Mucosa of descending colon (tissue), 3 donors: ENCODE data around the gene PTPN9. TPM values are rescaled to one million over a fixed set of nuclear protein-coding genes. Genes with fewer than 3 reads are reported as not detected.
A peak's percentile ranks its signal among the peaks of the same experiment; 100 is the strongest.
"Not testable (repeated sequence)": the region's sequence is repeated elsewhere in the genome, so short reads cannot be mapped to it uniquely, and the experiment has no call there.

Experiments used
- ATAC-seq: fragments of 200-7000 bp; cut with Tn5 transposase; one replicate; pipeline ENCODE4 v1.9.1; 2020; ENCODE audit warnings: mild to moderate bottlenecking, moderate library complexity
- DNase-seq, 3 donors: peaks; one replicate each; pipeline ENCODE4 v3.0.0-alpha.2; 2020
- H3K36me3 ChIP-seq: fragments of 200-600 bp; one replicate; pipeline ENCODE4 v1.8.0; 2021; ENCODE audit warnings: low read depth, mild to moderate bottlenecking
- H3K4me1 ChIP-seq: fragments of 200-600 bp; one replicate; pipeline ENCODE4 v1.8.0; 2021; ENCODE audit warnings: low read depth, mild to moderate bottlenecking
- H3K4me3 ChIP-seq: fragments of 200-600 bp; one replicate; pipeline ENCODE4 v1.8.0; 2021; ENCODE audit warnings: mild to moderate bottlenecking
- H3K9me3 ChIP-seq: fragments of 200-600 bp; one replicate; pipeline ENCODE4 v1.8.0; 2021; ENCODE audit warnings: mild to moderate bottlenecking
- intact Hi-C, 2 donors: fragments of 100-400 bp; cut with DNase I in 1 of 2; cut with micrococcal nuclease in 1 of 2; formaldehyde crosslinking; loops; one replicate each; pipeline versions ENCODE4 v1.11.0 to v1.11.1; 2022; cut with DNase I, micrococcal nuclease
- total RNA-seq, 3 donors: library from RNA; stranded (reverse); fragmentation: NEBNext Ultra II Directional in 2 of 3; extraction: Animal tissue kit (Norgen Biotek cat#: 25700) in 2 of 3; gene quantifications; one replicate each; pipeline versions ENCODE4 v1.2.1 to v1.2.4, GENCODE V29; 2021 to 2023
- TF ChIP-seq, protein P1 (sequence below): fragments of 200-600 bp; IDR thresholded peaks from one replicate; pipeline ENCODE4 v1.8.0; 2022; ENCODE audit warnings: antibody characterized with exemption, mild to moderate bottlenecking
- donor health status: DM: no; HTN: no; CAD: no; lungs with moderate emphysema.
- donor health status: DM: no; HTN: no; CAD: no.
- donor health status: DM: no; HTN: yes; CAD: no.

PTPN9 gene
- total RNA-seq, 3 donors from 2014 or later = 32.0 to 47.1 (median 36.8) TPM

DNA sequence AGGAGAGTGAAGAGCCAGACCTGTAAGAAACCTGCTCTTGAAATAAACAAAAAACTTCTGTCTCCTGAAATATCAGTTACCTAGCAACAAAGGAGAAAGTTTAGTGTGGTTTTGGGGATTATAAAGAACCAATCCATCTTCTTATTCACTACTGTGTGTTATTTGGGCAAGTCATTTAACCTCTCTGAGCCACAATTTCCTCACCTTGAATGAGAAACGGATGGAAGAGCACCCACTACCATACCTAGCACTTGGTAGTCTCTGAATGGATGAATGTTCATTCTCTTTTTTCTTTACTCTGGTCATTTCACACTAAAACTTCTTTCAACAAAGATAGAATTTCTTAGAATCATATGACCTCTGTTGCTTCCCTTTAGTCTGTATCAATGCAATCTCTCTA is 45.2 kb downstream of the PTPN9 start:
- Histone ChIP-seq H3K9me3 (no peaks in the 10 kb centered on the region), H3K36me3 (no peaks in the 10 kb centered on the region), H3K4me1 (peaks cover 18% of the 10 kb centered on the region), H3K4me3 (no peak overlapping the region)
- intact Hi-C loops = no loop called here
- no peak for ATAC-seq
- TF ChIP-seq, protein P1, sequence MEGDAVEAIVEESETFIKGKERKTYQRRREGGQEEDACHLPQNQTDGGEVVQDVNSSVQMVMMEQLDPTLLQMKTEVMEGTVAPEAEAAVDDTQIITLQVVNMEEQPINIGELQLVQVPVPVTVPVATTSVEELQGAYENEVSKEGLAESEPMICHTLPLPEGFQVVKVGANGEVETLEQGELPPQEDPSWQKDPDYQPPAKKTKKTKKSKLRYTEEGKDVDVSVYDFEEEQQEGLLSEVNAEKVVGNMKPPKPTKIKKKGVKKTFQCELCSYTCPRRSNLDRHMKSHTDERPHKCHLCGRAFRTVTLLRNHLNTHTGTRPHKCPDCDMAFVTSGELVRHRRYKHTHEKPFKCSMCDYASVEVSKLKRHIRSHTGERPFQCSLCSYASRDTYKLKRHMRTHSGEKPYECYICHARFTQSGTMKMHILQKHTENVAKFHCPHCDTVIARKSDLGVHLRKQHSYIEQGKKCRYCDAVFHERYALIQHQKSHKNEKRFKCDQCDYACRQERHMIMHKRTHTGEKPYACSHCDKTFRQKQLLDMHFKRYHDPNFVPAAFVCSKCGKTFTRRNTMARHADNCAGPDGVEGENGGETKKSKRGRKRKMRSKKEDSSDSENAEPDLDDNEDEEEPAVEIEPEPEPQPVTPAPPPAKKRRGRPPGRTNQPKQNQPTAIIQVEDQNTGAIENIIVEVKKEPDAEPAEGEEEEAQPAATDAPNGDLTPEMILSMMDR = no peak
- DNase-seq = no peak

DNA sequence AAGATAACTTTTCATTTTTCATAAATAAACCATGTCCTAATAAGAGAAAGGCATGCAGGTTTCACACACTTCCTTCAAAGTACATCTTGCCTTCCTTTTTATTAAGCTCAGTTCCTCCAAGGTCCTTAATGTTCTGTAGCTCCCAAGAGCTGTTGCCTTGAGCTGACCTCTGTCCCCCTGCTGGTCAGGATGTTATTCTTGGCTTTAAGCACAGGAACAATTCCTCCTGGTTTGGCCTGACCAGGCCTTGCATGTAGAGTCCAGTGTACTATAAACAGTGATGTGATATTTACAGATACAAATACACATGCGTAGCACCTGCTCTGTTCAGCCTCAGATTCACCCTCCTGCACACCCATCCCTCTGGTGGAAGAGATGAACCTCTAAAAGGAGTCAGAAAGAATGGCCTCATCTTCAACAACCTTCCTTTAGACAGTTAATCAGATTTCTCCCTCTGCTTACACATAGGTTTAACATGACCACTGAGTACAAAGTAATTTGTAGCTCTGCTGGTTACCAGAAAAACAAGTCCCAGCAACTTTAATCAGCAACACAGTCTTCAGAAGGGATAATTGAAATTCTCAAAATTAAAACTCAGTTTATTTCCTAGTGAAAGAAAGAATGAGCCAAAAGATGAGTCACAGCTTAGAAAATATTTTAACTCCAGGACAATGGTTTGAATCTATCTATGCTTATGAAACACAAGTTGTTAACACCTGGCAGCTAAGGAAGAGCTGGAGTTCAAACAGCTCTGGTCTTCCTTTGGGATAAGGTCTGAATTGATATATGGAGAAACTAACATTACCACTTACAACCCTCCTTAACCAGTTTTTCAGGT is 46.5 kb downstream of the PTPN9 start:
- H3K4me3 ChIP-seq = no peak overlapping the region
- TF ChIP-seq, protein P1 = no peak
- no peaks in the 10 kb centered on the region for H3K9me3 ChIP-seq
- DNase-seq (peak in 1 of 3 donors; percentile 59), ATAC-seq (peak; percentile 86)
- intact Hi-C loops = no loop called here
- peaks cover 15% of the 10 kb centered on the region for H3K4me1 ChIP-seq
- H3K36me3 ChIP-seq = no peaks in the 10 kb centered on the region

DNA sequence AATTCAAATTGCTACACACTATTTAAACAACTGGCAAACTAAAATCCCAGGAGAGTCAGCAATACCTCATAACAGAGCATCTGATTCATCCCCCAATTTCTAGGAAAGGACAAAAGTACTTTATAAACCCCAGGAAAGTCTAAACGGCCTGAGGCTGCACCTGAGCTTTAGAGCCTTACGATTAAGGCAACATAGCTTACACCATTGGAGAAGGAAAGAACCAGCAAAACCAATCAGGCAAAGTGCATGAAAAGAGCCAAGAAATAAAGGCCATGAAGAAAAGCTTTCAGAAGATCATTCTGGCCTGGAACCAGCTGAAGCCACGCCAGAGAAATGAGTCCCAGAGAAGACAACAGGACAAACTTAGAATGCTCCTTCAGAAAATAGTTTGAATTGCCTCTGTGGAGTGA is 48.1 kb downstream of the PTPN9 start:
- H3K4me3 ChIP-seq = no peak overlapping the region
- peak in 1 of 3 donors; percentile 41 for DNase-seq
- ATAC-seq = no peak
- peaks cover 3% of the 10 kb centered on the region for H3K36me3 ChIP-seq
- TF ChIP-seq, protein P1 = no peak
- H3K4me1 ChIP-seq = peaks cover 15% of the 10 kb centered on the region
- intact Hi-C loops = no loop called here
- H3K9me3 ChIP-seq = no peaks in the 10 kb centered on the region

DNA sequence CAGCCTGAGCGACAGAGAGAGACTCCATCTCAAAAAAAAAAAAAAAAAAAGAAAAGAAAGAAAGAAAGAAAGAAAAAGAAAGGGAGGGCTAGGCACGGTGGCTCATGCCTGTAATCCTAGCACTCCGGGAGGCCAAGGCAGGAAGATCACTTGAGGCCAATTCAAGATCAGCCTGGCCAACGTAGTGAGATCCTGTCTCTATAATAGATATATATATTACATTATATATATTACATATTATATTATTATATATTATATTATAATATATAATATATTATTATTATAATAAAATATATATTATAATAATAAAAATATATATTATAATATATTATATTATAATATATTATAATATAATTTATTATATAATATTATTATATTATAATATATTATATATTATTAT is 48.9 kb downstream of the PTPN9 start:
- peaks cover 15% of the 10 kb centered on the region for H3K4me1 ChIP-seq
- TF ChIP-seq, protein P1 = no peak
- no peak for DNase-seq
- ATAC-seq = no peak
- intact Hi-C loops = no loop called here
- H3K36me3 ChIP-seq = peaks cover 4% of the 10 kb centered on the region
- no peak overlapping the region for H3K4me3 ChIP-seq
- no peaks in the 10 kb centered on the region for H3K9me3 ChIP-seq

DNA sequence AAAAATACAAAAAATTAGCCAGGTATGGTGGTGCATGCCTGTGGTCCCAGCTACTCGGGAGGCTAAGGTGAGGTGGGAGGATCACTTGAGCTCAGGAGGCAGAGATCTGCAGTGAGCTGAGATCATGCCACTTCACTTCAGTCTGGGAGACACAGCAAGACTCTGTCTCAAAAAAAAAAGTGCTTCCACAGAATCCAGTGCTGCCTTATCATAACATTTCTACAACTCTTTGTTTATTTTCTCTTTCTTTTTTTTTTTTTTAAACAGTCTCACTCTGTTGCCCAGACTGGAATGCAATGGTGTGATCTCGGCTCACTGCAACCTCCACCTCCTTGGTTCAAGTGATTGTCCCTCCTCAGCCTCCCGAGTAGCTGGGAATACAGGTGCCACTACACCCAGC is 53.4 kb downstream of the PTPN9 start:
- H3K4me1 ChIP-seq, DNase-seq, H3K9me3 ChIP-seq, H3K4me3 ChIP-seq, H3K36me3 ChIP-seq, ATAC-seq: not testable (repeated sequence)
- intact Hi-C loops = loop anchor here in 1 of 2 donors (10.0 kb wide), 1 partner anchor 61 kb away; no protein-coding TSS in a partner anchor

DNA sequence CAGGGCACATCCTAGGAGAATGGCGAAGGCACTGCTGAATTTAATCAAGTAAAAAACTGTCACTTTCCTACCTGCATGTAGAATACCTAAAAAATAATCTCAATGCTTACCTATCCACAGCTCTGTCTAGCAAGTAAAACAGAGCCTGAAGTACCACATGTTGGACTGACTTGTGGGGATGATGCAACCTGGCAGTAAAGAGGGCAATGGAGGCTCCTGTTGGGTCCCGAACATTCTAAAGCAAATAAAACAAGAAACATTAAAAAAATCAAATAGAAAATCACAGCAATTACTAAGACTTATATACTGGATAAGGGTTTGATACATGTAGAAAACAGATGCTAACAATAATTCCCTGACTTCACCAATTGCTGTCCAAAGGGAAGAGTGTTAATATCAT is 56.1 kb downstream of the PTPN9 start:
- intact Hi-C loops = loop anchor here in 1 of 2 donors (10.0 kb wide), 1 partner anchor 58 kb away; no protein-coding TSS in a partner anchor

More for the DNA sequence above, 56.1 kb downstream of the PTPN9 start:
- DNase-seq (no peak), ATAC-seq (no peak)
- no peak overlapping the region for H3K4me3 ChIP-seq
- no peaks in the 10 kb centered on the region for H3K9me3 ChIP-seq
- TF ChIP-seq, protein P1 = no peak
- no peaks in the 10 kb centered on the region for H3K4me1 ChIP-seq
- peaks cover 4% of the 10 kb centered on the region for H3K36me3 ChIP-seq
